Endothelial cell of umbilical vein (primary cell): ENCODE data around the gene PARP16. TPM values are rescaled to one million over a fixed set of nuclear protein-coding genes. Genes with fewer than 3 reads are reported as not detected.

ENCODE experiments used
- BruUV-seq: library from RNA; stranded (reverse); fragments of 400-500 nt; replicated peaks from 2 replicates; lab custom pipeline; 2021; lab: Mats Ljungman, UMichigan
- CTCF ChIA-PET: fragments of 300-600, 350-600 bp; sonication (Branson Sonifier 250); formaldehyde crosslinking; loops from one replicate; lab custom pipeline; 2021; ENCODE audit warnings: antibody characterized with exemption, inconsistent platforms; lab: Charles Lee
- POLR2A ChIA-PET: fragments of 300-600, 350-600 bp; sonication (Branson Sonifier 250); formaldehyde crosslinking; loops from one replicate; lab custom pipeline; 2021; ENCODE audit warnings: antibody characterized with exemption, inconsistent platforms; lab: Charles Lee
- DNase-seq: peaks from one replicate; pipeline ENCODE4 v3.0.0-alpha.2; 2011; ENCODE audit warnings: low read depth, low spot score
- FAIRE-seq: peaks from 2 replicates; lab custom pipeline; 2011; peaks lifted over from hg19 to GRCh38; lab: Jason Lieb, UNC
- H2AFZ ChIP-seq: 2 replicates; pipeline ENCODE4 v1.6.0; 2012; ENCODE audit warnings: low read depth, low read length, control low read depth, inconsistent platforms
- H3K27ac ChIP-seq: 2 replicates; pipeline ENCODE4 v1.5.1; 2011; ENCODE audit warnings: low read depth, mild to moderate bottlenecking, control low read depth, low read length, moderate library complexity; ENCODE audit not compliant: insufficient read depth
- H3K27me3 ChIP-seq, 2 experiments: 2 replicates each; pipeline versions ENCODE4 v1.6.0 to v1.6.1; 2011; ENCODE audit warnings: low read length in 2 of 2, mixed read lengths in 1 of 2; ENCODE audit not compliant: control insufficient read depth in 2 of 2, insufficient read depth in 2 of 2
- H3K36me3 ChIP-seq, 2 experiments: 2 replicates in 1 of 2; 3 replicates in 1 of 2; pipeline ENCODE4 v1.5.1; 2011; ENCODE audit warnings: low read length in 2 of 2, mild to moderate bottlenecking in 1 of 2, moderate library complexity in 1 of 2; ENCODE audit not compliant: control insufficient read depth in 2 of 2, insufficient read depth in 2 of 2; ENCODE audit errors: extremely low read depth in 1 of 2
- H3K4me1 ChIP-seq: 3 replicates; pipeline ENCODE4 v1.5.1; 2011; ENCODE audit warnings: mild to moderate bottlenecking, low read length; ENCODE audit not compliant: control insufficient read depth, insufficient read depth; ENCODE audit errors: extremely low read depth
- H3K4me2 ChIP-seq: 2 replicates; pipeline ENCODE4 v1.6.1; 2011; ENCODE audit warnings: low read length, control low read depth, mixed read lengths; ENCODE audit not compliant: insufficient read depth
- H3K4me3 ChIP-seq, 3 experiments: fragments of 200-600 bp in 1 of 3; sonication (generic), shearing (Covaris generic) in 1 of 3; replicated peaks in 1 of 3; 2 replicates each; pipeline ENCODE4 v1.5.1; 2011 to 2016; ENCODE audit warnings: control low read depth in 3 of 3, low read length in 3 of 3, mild to moderate bottlenecking in 2 of 3, inconsistent platforms in 1 of 3, low read depth in 1 of 3, moderate library complexity in 1 of 3; ENCODE audit not compliant: insufficient read depth in 1 of 3
- H3K79me2 ChIP-seq: 2 replicates; pipeline ENCODE4 v1.6.0; 2012; ENCODE audit warnings: low read length, inconsistent platforms; ENCODE audit not compliant: control insufficient read depth, insufficient read depth
- H3K9ac ChIP-seq: replicated peaks from 2 replicates; pipeline ENCODE3; 2011; ENCODE audit warnings: low read length, control low read depth; ENCODE audit not compliant: insufficient read depth; ENCODE audit errors: extremely low read depth
- H3K9me1 ChIP-seq: replicated peaks from 3 replicates; pipeline ENCODE4 v1.6.0; 2011; ENCODE audit warnings: mild to moderate bottlenecking, low read length; ENCODE audit not compliant: control insufficient read depth, insufficient read depth; ENCODE audit errors: extremely low read depth
- H3K9me3 ChIP-seq: replicated peaks from 2 replicates; pipeline ENCODE4 v1.5.1; 2012; ENCODE audit warnings: low read length, inconsistent platforms; ENCODE audit not compliant: control insufficient read depth, insufficient read depth
- H4K20me1 ChIP-seq: replicated peaks from 2 replicates; pipeline ENCODE3; 2011; ENCODE audit warnings: mild to moderate bottlenecking, low read length; ENCODE audit not compliant: control insufficient read depth, insufficient read depth; ENCODE audit errors: extremely low read depth
- CTCF ChIP-seq, 2 donors: IDR thresholded peaks; 1 replicate in 1 of 2; 2 replicates in 1 of 2; pipeline ENCODE4 v1.5.1; 2011; ENCODE audit warnings: low read length in 2 of 2, mild to moderate bottlenecking in 2 of 2, moderate library complexity in 2 of 2, control low read depth in 1 of 2, inconsistent platforms in 1 of 2, low read depth in 1 of 2; ENCODE audit not compliant: insufficient read depth in 1 of 2; ENCODE audit errors: extremely low read depth in 1 of 2
- EZH2 ChIP-seq: IDR thresholded peaks from 2 replicates; pipeline ENCODE4 v1.6.1; 2012; ENCODE audit warnings: borderline replicate concordance, low read depth, mild to moderate bottlenecking, moderate library complexity, low read length, inconsistent platforms; ENCODE audit not compliant: severe bottlenecking
- FOS ChIP-seq: IDR thresholded peaks from 2 replicates; pipeline ENCODE4 v1.6.1; 2011; ENCODE audit warnings: mild to moderate bottlenecking, low read length, moderate library complexity, borderline replicate concordance; ENCODE audit not compliant: insufficient read depth
- GATA2 ChIP-seq: IDR thresholded peaks from 2 replicates; pipeline ENCODE4 v1.7.0; 2011; ENCODE audit warnings: low read depth, mild to moderate bottlenecking, moderate library complexity, mixed read lengths, low read length; ENCODE audit not compliant: insufficient read length, insufficient read depth
- JUN ChIP-seq: IDR thresholded peaks from 2 replicates; pipeline ENCODE4 v1.6.1; 2011; ENCODE audit warnings: borderline replicate concordance, low read depth; ENCODE audit not compliant: insufficient read length, insufficient read depth
- MAX ChIP-seq: IDR thresholded peaks from 2 replicates; pipeline ENCODE4 v1.6.1; 2011; ENCODE audit not compliant: insufficient read depth, insufficient read length
- MYC ChIP-seq: IDR thresholded peaks from one replicate; pipeline ENCODE4 v1.6.1; 2011; ENCODE audit warnings: mild to moderate bottlenecking, low read depth, low read length
- POLR2A ChIP-seq: IDR thresholded peaks from 2 replicates; pipeline ENCODE4 v1.6.1; 2012; ENCODE audit warnings: low read depth, mild to moderate bottlenecking, control low read depth, low read length
- POLR2AphosphoS5 ChIP-seq: IDR thresholded peaks from 2 replicates; pipeline ENCODE4 v1.6.1; 2012; ENCODE audit warnings: low read depth, mild to moderate bottlenecking, control low read depth, low read length, moderate library complexity; ENCODE audit not compliant: insufficient read depth
- dilution Hi-C: fragments of 300-500 bp; cut with MboI; formaldehyde crosslinking; loops from one replicate; pipeline ENCODE4 v1.15.0; 2019; ENCODE audit warnings: low sequenced_read_pairs; ENCODE audit not compliant: extremely low pct_ligation_motif_present
- intact Hi-C: fragments of 100-400 bp; cut with micrococcal nuclease; formaldehyde crosslinking; loops from one replicate; pipeline ENCODE4 v1.10.0; 2022
- polyA plus RNA-seq, 4 experiments: library from polyadenylated mRNA; depleted of rRNA in 3 of 4; stranded (reverse) in 3 of 4; unstranded in 1 of 4; fragments of >200 nt; gene quantifications; 2 replicates each; pipeline versions ENCODE4 v1.2.1 to v1.2.3, GENCODE V29; 2011 to 2012; ENCODE audit warnings: missing spikeins in 1 of 4
- total RNA-seq: library from RNA; stranded (reverse); gene quantifications from 2 replicates; pipeline ENCODE4 v1.2.3, GENCODE V29; 2021

PARP16 gene
- total and polyA plus RNA-seq, 2 donors (not counting 3 experiments of a cell fraction or from before 2014, with no cell fraction given), result 3.9 to 6.3 TPM

- no peak for FAIRE-seq
- Histone ChIP-seq H3K9me1 (no peaks in the 10 kb centered on the region), H3K9me3 (no peaks in the 10 kb centered on the region), H3K4me1 (no peaks in the 10 kb centered on the region), H3K36me3 (no peaks in the 10 kb centered on the region), H3K4me2 (no peak overlapping the region), H2AFZ (no peak overlapping the region), H3K9ac (no peak overlapping the region), H3K27me3 (peaks cover 0 to 4% of the 10 kb centered on the region in 2 experiments), H3K27ac (no peak overlapping the region), H3K4me3 (no peak overlapping the region), H4K20me1 (no peaks in the 10 kb centered on the region), H3K79me2 (no peaks in the 10 kb centered on the region)
- TF ChIP-seq MAX (no peak), MYC (no peak), FOS (no peak), POLR2A (no peak), CTCF (IDR thresholded peaks at IDR 0.05; ENCODE audit: extremely low read depth in 1 of 2, insufficient read depth in 1 of 2, low read depth in 1 of 2, low read length in 2 of 2) (no peak), JUN (no peak), POLR2AphosphoS5 (no peak), GATA2 (no peak), EZH2 (no peak)
- BruUV-seq, result no TSS peak
- CTCF ChIA-PET, result interaction anchor here (1.1 kb wide), 1 partner anchor 8 kb away, joined by 3 read pairs; no protein-coding TSS in a partner anchor
- dilution Hi-C loops (no loop called here), intact Hi-C loops (no loop called here)
- no peak for DNase-seq
- POLR2A ChIA-PET, result no interaction called here
These were observed 60.5 kb downstream of the PARP16 start for GRCh38 chr15:65226221-65226620.
